Caki2 (cell line): ENCODE measurements around the gene CISD3. TPM values are rescaled to one million over a fixed set of nuclear protein-coding genes. Genes with fewer than 3 reads are reported as not detected.

Source experiments
- DNase-seq: peaks from one replicate; pipeline ENCODE4 v3.0.0-alpha.2; 2015; ENCODE audit warnings: low read depth
- in situ Hi-C: cut with HindIII; loops from 2 replicates; pipeline ENCODE4 v1.10.0; 2016; ENCODE audit warnings: low sequenced_read_pairs, low pct_unique_long_range_greater_than_20kb, mixed read lengths
- total RNA-seq: library from RNA; depleted of rRNA; stranded (reverse); fragments of >200 nt; shearing (Covaris generic); gene quantifications from 2 replicates; pipeline ENCODE4 v1.2.3, GENCODE V29; 2014; ENCODE audit warnings: low replicate concordance; rRNA removed

The CISD3 gene
- total RNA-seq, 1 experiment from 2014 or later, result 23.0 TPM

GRCh38 chr17:38750312-38751121 is 20.4 kb downstream of the CISD3 start:
- DNase-seq, result peak; percentile 45
- in situ Hi-C loops, result no loop called here

GRCh38 chr17:38751144-38751807 is 21.1 kb downstream of the CISD3 start:
- in situ Hi-C loops, result no loop called here
- DNase-seq, result no peak

DNA sequence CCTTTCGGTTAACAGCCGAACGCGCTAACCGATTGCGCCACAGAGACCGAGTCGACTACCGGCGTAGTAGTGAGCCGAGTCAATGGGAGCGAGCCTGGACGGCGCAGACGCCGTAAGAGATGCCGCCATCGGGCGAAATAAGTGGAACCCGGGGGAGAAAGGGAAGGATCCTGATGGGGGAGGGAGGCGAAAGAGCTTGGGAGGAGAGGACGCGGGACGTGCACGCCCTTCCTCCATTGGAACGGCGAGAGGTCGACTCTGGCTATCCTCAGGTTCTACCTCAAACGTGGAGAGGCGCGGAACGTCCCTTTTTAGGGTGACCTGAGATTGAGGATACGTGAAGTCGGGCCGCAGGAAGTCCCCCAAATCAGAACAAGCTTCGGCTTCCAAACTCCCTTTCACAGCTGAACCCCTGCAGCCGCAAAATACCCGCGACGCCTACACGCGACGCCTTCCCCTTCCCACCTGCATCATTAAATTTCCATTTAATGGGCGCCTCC is 21.7 kb downstream of the CISD3 start:
- DNase-seq, result peak; percentile 86
- in situ Hi-C loops, result no loop called here

DNA sequence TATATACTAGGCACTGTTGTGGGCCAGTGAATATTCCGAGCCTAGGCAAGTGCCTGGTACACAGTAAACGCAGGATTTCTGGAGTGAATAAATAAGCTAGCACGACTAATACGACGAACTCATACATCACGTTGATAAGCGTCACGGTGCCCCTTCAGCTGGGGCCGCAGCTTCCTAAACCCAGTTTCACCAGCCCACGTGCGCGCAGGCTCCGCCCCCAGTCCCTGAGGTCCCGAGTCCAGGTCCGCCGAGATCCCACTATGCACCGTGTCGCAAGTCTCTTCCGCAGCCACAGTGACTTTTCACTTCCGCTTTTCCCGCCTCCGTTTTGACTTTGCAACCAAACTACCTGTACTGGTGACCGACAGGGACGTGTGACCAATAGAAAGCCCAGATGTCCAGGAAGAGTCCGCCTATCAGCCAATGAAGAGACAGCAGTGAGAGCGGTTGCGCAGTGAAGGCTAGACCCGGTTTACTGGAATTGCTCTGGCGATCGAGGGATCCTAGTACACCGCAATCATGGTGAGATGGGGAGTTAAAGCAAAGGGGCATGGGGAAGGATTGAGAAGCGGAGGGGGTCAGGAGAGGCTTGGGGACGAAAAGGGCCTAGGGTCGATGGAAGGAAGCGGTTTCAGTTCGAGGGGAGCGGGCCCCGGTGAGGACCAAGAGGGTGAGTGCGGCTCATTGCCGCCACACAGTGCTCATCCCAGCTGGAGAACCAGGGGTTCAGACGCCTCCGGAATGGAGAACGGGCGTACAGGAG is 22.3 kb downstream of the CISD3 start, which contains the start of gene PSMB3:
PSMB3 (plus strand) TSS at position 434 of the 763 bp plus-strand sequence; CDS start at position 520, 86 bp downstream.
- in situ Hi-C loops, result no loop called here
- DNase-seq, result peak; percentile 99

DNA sequence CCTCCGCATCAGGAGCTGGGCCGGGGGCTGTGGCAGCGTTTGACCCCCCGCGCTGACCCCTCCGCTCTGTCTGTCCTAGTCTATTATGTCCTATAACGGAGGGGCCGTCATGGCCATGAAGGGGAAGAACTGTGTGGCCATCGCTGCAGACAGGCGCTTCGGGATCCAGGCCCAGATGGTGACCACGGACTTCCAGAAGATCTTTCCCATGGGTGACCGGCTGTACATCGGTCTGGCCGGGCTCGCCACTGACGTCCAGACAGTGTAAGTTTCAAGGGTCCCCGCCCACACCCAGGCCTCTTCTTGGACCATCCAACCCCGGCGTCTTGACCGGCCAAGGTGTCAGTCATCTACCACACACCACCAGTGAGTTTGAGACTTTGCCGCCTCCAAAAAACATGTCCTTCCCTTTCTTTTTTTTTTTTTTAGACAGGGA is 22.9 kb downstream of the CISD3 start:
- no peak for DNase-seq
- in situ Hi-C loops, result no loop called here

GRCh38 chr17:38761612-38762011 is 31.5 kb downstream of the CISD3 start:
- peak; percentile 36 for DNase-seq

DNA sequence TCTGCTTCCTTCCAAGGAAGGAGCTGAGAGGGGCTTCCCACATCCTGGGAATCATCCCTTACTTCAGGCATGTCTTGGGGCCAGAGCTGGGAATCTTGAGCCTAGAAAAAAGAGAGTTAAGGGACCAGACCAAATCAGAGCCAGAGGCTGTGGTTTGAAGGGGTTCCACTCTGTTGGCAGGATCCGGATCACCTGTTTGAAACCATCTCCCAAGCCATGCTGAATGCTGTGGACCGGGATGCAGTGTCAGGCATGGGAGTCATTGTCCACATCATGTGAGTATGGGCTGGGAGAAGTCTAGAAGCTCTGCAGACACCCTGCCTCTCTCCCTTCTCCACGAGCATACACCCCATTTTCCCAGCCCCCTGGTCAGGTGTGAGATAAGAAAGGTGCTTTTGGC is 32.1 kb downstream of the CISD3 start:
- in situ Hi-C loops, result no loop called here
- DNase-seq, result no peak

More at GRCh38 chr17:38761612-38762011, 31.5 kb downstream of the CISD3 start:
- in situ Hi-C loops, result no loop called here

GRCh38 chr17:38766341-38766740 is 36.2 kb downstream of the CISD3 start:
- DNase-seq, result no peak
- in situ Hi-C loops, result no loop called here

GRCh38 chr17:38768417-38768816 is 38.3 kb downstream of the CISD3 start:
- in situ Hi-C loops, result no loop called here
- no peak for DNase-seq

DNA sequence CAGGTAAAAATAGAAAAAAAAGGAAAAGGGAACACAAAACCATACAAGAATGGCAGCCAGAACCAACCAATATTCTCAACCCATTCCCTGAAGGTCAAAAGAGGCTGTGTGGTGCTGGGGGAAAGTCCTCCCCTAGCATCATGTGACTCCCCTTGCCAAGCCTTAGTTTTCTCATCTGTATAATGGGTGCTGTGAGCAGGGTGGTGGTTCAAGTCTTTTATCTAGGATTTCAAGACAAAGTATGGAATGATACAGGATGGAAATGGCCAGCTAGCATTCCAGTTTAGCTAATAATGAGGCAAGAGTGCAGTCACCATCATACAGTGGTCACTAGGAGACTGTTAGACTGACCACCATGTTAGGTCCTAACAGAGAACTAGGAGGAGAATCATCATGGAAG is 43.1 kb downstream of the CISD3 start:
- in situ Hi-C loops, result no loop called here
- DNase-seq, result no peak

GRCh38 chr17:38777641-38778250 is 47.6 kb downstream of the CISD3 start:
- no peak for DNase-seq
- in situ Hi-C loops, result no loop called here

GRCh38 chr17:38779965-38780752 is 50.0 kb downstream of the CISD3 start:
- in situ Hi-C loops, result no loop called here
- DNase-seq, result no peak

GRCh38 chr17:38783227-38783626 is 53.1 kb downstream of the CISD3 start:
- in situ Hi-C loops, result no loop called here
- no peak for DNase-seq

Other genes with a start within 250 kb of the CISD3 start
- 2.3 and 5.5 TPM in 2 replicates for gene SRCIN1, start 124.4 kb upstream of the CISD3 start, total RNA-seq
- gene EPOP, start 55.4 kb upstream of the CISD3 start, total RNA-seq, result 14.1 and 20.4 TPM in 2 replicates
- 22.8 and 27.9 TPM in 2 replicates for gene MLLT6, start 25.1 kb upstream of the CISD3 start, total RNA-seq
- 0.88 and 7.0 TPM in 2 replicates for gene PCGF2, start 18.0 kb downstream of the CISD3 start, total RNA-seq
- gene PSMB3, start 22.4 kb downstream of the CISD3 start, total RNA-seq, result 364 and 410 TPM in 2 replicates
- gene PIP4K2B, start 69.2 kb downstream of the CISD3 start, total RNA-seq, result 50.6 and 89.8 TPM in 2 replicates
- 15.2 and 21.9 TPM in 2 replicates for gene CWC25, start 95.0 kb downstream of the CISD3 start, total RNA-seq
- gene RPL23, start 123.4 kb downstream of the CISD3 start, total RNA-seq, result 1,156 and 1,210 TPM in 2 replicates
- 310 and 333 TPM in 2 replicates for gene LASP1, start 139.7 kb downstream of the CISD3 start, total RNA-seq
- not detected in 2 replicates for gene FBXO47, start 237.1 kb downstream of the CISD3 start, total RNA-seq